ENCODE data around the gene ESYT3.

DNA sequence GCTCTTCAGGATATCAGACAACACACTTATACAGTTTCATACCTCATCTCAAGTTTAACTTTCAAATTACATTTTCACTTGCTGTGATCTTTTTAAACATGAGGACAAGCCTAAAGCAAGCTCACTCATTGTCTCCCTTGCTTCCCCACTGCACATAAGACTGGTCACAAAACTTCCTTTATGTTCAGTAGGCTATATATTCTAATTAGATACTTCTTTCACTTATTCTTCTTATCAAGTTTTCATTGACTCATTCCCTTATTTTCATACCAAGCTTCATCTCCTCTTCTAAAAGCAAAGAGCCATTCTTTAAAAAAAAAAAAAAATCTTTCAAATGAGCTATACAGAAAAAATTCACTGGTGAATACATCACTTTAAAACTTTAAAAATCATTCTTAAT, 62.6 kb downstream of the ESYT3 start:
- TF ChIP-seq, protein P1, sequence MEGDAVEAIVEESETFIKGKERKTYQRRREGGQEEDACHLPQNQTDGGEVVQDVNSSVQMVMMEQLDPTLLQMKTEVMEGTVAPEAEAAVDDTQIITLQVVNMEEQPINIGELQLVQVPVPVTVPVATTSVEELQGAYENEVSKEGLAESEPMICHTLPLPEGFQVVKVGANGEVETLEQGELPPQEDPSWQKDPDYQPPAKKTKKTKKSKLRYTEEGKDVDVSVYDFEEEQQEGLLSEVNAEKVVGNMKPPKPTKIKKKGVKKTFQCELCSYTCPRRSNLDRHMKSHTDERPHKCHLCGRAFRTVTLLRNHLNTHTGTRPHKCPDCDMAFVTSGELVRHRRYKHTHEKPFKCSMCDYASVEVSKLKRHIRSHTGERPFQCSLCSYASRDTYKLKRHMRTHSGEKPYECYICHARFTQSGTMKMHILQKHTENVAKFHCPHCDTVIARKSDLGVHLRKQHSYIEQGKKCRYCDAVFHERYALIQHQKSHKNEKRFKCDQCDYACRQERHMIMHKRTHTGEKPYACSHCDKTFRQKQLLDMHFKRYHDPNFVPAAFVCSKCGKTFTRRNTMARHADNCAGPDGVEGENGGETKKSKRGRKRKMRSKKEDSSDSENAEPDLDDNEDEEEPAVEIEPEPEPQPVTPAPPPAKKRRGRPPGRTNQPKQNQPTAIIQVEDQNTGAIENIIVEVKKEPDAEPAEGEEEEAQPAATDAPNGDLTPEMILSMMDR (conservative IDR thresholded peaks at IDR 0.05), result no peak
- no peak for TF ChIP-seq EZH2 (IDR thresholded peaks at IDR 0.05; ENCODE audit: low read depth)

Measured in PC-9 (cell line).